Camera-type eye (tissue), 1 donor: ENCODE measurements around the gene GSTA1. TPM values are rescaled to one million over a fixed set of nuclear protein-coding genes. Genes with fewer than 3 reads are reported as not detected.

Experiments
- total RNA-seq: library from RNA; depleted of rRNA; stranded (reverse); fragments of >200 nt; gene quantifications from one replicate; pipeline ENCODE4 v1.2.3, GENCODE V29; 2014

The GSTA1 gene
- 2.0 TPM for total RNA-seq

GRCh38 chr6:52803668-52804255 lies at the start of gene GSTA1:
Gene GSTA1 (minus strand): TSS chr6:52803816. CDS start chr6:52799267, 4,549 bp downstream.

DNA sequence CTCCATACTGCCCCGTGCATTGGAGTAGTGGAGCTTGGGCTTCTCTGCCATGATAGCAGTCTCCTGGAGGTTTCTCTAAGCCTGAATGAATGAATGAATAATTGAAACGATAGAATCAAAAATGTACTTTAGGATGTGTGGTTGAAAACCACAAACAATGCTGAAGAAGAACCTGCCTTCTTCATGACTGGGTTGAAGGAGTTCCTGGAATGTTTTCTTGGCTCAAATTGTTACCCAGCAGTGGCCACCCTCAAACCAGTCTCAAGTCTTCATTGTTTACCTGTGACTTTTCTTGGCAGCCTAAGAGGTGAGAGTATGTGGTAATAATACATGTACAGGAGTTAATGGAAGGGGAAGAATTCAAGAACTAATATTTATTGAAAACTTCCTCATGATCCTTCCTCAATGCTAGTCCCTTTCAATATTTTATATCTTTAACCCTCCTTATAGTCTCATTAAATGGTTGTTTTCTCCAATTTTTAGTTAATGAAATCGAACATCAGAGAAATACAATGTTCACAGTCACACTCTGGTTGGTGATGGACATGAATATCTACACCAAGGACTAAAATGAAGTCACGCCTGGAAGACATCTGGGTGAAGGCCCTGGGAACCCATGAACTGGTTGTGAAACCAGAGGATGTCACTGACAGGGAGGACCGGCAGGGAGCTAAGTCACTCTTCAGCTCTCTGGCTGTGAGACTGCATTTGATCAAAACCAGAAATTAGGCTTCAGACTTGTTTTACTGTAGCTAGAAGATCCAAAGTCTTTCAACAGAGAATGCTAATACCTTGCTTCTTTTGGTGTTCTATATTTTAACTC lies 37.4 kb upstream of the GSTA1 start, which contains the start of gene GSTA5:
Gene GSTA5 (minus strand): TSS at position 51 of the 823 bp plus-strand sequence.

GRCh38 chr6:52763322-52763916 lies 40.2 kb downstream of the GSTA1 start, which contains the start of gene GSTA2:
Gene GSTA2 (minus strand): TSS chr6:52763475. CDS start chr6:52757947, 5,528 bp downstream.

Other genes with a start within 250 kb of the GSTA1 start
- 19.9 TPM for gene TRAM2, start 226.8 kb downstream of the GSTA1 start, total RNA-seq
- 38.4 TPM for gene TMEM14A, start 132.7 kb downstream of the GSTA1 start, total RNA-seq
- not detected for gene GSTA2, start 40.3 kb downstream of the GSTA1 start, total RNA-seq
- gene GSTA5, start 37.0 kb upstream of the GSTA1 start, total RNA-seq, result not detected
- not detected for gene GSTA3, start 105.9 kb upstream of the GSTA1 start, total RNA-seq
- 70.9 TPM for gene GSTA4, start 191.5 kb upstream of the GSTA1 start, total RNA-seq